Activated gamma-delta T cell (primary cell): ENCODE results near the gene UBE2S.

Experiments
- DNase-seq: peaks from one replicate; lab custom pipeline; 2025; lab: John Stamatoyannopoulos, UW

The UBE2S gene

GRCh38 chr19:55383279-55384130 lies 24.1 kb downstream of the UBE2S start:
- no peak for DNase-seq

- no peak for DNase-seq
These were observed 25.0 kb downstream of the UBE2S start for GRCh38 chr19:55382522-55383054.

- no peak for DNase-seq
These were observed 25.6 kb downstream of the UBE2S start for GRCh38 chr19:55382013-55382412.

- no peak for DNase-seq
These were observed 28.4 kb downstream of the UBE2S start for GRCh38 chr19:55379174-55379573.

- no peak for DNase-seq
These were observed 30.0 kb downstream of the UBE2S start for GRCh38 chr19:55377356-55378131.

- DNase-seq = no peak
These were observed 31.2 kb downstream of the UBE2S start, which contains the start of gene TMEM190 for GRCh38 chr19:55376241-55376933. Gene TMEM190 (plus strand): TSS chr19:55376826. CDS start chr19:55376854, 28 bp downstream.

- DNase-seq = no peak
These were observed 33.4 kb downstream of the UBE2S start for GRCh38 chr19:55373993-55374757.

GRCh38 chr19:55373306-55373992 lies 34.1 kb downstream of the UBE2S start:
- no peak for DNase-seq

- DNase-seq = no peak
These were observed 35.1 kb downstream of the UBE2S start for GRCh38 chr19:55372316-55373081.

GRCh38 chr19:55370305-55370988 lies 37.1 kb downstream of the UBE2S start, which contains the start of gene IL11:
Gene IL11 (minus strand): TSS chr19:55370463. CDS start chr19:55370310, 153 bp downstream.
- no peak for DNase-seq

GRCh38 chr19:55369653-55370304 lies 37.8 kb downstream of the UBE2S start:
- DNase-seq = no peak

GRCh38 chr19:55368701-55369563 lies 38.7 kb downstream of the UBE2S start:
- DNase-seq = no peak

GRCh38 chr19:55368106-55368505 lies 39.5 kb downstream of the UBE2S start:
- no peak for DNase-seq

GRCh38 chr19:55366790-55367189 lies 40.8 kb downstream of the UBE2S start:
- DNase-seq = no peak

GRCh38 chr19:55365964-55366363 lies 41.6 kb downstream of the UBE2S start:
- DNase-seq = no peak

GRCh38 chr19:55365245-55365644 lies 42.3 kb downstream of the UBE2S start:
- DNase-seq = no peak

GRCh38 chr19:55362990-55363716 lies 44.4 kb downstream of the UBE2S start, which contains the start of gene GARIN5B:
Gene GARIN5B (minus strand): TSS chr19:55363260. CDS start chr19:55363066, 194 bp downstream.
- no peak for DNase-seq
